ENCODE measurements around the gene GID8.
A peak's percentile ranks its signal among the peaks of the same experiment; 100 is the strongest.

GID8 gene

DNA sequence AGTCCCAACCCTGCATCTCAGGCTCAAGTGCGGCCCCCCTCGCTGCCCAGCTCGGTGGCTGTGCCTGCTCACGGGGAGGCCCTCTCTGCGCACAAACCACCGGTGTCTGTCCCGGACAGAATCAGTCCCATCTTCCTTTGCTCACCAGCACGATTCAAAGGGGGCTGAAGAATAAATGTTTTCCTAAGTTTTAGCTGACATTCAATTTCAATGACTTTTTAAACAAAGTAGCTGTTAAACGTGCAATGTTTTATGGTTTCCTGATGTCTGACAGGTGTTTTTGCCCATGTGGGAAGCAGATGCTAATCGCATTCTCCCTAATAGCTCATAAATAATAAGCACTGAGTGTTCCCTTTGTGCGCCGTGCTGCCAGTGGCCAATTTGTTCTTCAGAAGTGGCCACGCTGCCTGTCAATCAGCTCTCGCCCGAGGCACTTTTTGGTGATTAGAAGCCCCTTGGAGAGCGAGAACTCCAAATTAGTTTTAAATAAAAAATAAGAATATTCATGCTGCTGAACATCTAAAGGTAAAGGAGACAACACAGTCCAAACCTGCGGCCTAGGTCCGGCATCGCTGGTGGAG lies 42.5 kb downstream of the GID8 start:
- Histone ChIP-seq H3K9ac (ENCODE audit: low read depth, low read length) (no peak overlapping the region), H3K4me3 (ENCODE audit: low read length) (no peak overlapping the region), H3K27me3 (ENCODE audit: control insufficient read depth, insufficient read depth, low read length) (peaks cover 72% of the 10 kb centered on the region), H3K4me2 (ENCODE audit: low read length) (no peak overlapping the region), H3K4me1 (ENCODE audit: control insufficient read depth, insufficient read depth, low read length) (no peaks in the 10 kb centered on the region), H3K36me3 (ENCODE audit: insufficient read depth, low read length) (no peaks in the 10 kb centered on the region), H3K9me3 (replicated peaks; ENCODE audit: low read length) (no peaks in the 10 kb centered on the region)

DNA sequence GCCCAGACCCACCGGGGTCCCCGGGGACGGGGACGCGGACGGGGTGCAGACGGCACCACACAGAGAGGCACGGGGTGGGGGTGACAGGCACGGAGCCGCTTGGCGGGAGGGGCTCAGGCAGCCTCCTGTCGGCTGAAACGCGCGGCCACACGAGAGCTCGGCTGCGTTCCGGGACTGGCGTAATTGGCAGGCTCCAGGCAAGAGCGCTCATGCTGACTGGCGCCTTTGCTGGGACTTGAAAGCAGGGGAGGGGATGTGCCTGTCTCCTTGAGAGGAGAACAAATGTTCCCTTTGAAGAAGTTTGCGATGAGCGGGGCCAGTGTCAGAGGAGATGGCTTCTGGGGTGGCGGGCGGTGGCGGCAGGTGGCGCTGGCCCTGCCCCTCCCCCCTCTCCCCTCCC lies 43.0 kb downstream of the GID8 start:
- H3K9me3 ChIP-seq (replicated peaks; ENCODE audit: low read length): no peaks in the 10 kb centered on the region
- no peak overlapping the region for H3K4me3 ChIP-seq (ENCODE audit: low read length)
- H3K36me3 ChIP-seq (ENCODE audit: insufficient read depth, low read length): no peaks in the 10 kb centered on the region
- H3K9ac ChIP-seq (ENCODE audit: low read depth, low read length): no peak overlapping the region
- H3K4me1 ChIP-seq (ENCODE audit: control insufficient read depth, insufficient read depth, low read length): no peaks in the 10 kb centered on the region
- no peak overlapping the region for H3K4me2 ChIP-seq (ENCODE audit: low read length)
- H3K27me3 ChIP-seq (ENCODE audit: control insufficient read depth, insufficient read depth, low read length): peaks cover 75% of the 10 kb centered on the region

DNA sequence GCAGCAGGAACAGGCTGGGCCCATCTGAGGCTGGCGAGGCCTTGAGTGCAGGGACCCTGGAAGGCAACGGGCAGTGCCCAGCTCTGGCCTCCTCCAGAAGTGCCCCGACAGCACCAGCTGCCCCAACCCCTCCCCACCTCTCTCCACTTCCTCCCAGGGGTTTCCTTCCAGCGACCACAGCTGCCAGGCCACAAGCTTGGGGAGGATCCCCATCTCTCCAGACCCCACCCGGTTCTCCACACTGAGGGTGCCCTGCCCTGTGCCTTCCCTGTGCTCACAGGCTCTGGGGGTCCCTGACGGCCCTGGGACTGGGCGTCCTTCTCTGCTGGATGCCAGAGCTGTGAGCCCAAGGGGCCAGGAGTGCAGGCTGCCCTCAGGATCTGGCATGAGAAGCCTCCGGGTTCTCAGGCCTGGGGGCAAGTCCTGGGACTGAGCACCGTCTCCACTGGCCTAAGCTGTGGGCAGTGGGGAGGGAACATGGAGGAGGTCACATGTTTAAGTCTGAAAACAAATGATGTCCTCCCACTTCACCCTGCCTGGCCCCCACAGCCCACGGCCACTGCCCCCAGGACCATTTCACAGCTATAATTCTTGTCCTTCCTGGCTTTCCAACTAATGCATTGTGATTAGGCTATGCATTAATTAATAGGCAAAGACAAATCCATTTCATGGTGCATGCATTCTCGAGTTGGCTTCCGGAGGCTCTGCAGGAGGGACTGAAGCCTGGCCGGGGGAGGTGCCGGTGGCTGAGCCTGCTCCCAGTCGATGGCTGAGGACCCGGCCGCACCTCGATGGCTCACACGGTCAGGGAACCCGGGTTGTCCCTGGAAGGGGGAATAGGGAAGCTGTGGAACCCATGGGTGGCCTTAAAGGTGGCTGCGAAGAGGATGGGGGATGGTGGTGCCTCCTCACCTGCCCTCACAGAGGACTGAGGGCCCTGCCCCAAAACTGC lies 44.5 kb downstream of the GID8 start:
- Histone ChIP-seq H3K36me3 (ENCODE audit: insufficient read depth, low read length) (no peaks in the 10 kb centered on the region), H3K27me3 (ENCODE audit: control insufficient read depth, insufficient read depth, low read length) (peaks cover 82% of the 10 kb centered on the region), H3K4me1 (ENCODE audit: control insufficient read depth, insufficient read depth, low read length) (no peaks in the 10 kb centered on the region), H3K9me3 (replicated peaks; ENCODE audit: low read length) (no peaks in the 10 kb centered on the region), H3K4me3 (ENCODE audit: low read length) (no peak overlapping the region), H3K4me2 (ENCODE audit: low read length) (no peak overlapping the region), H3K9ac (ENCODE audit: low read depth, low read length) (no peak overlapping the region)

GRCh38 chr20:62983210-62983609 lies 45.3 kb downstream of the GID8 start:
- Histone ChIP-seq H3K27me3 (ENCODE audit: control insufficient read depth, insufficient read depth, low read length) (peaks cover 73% of the 10 kb centered on the region), H3K4me3 (ENCODE audit: low read length) (no peak overlapping the region), H3K9ac (ENCODE audit: low read depth, low read length) (no peak overlapping the region), H3K9me3 (replicated peaks; ENCODE audit: low read length) (no peaks in the 10 kb centered on the region), H3K4me1 (ENCODE audit: control insufficient read depth, insufficient read depth, low read length) (no peaks in the 10 kb centered on the region), H3K36me3 (ENCODE audit: insufficient read depth, low read length) (no peaks in the 10 kb centered on the region), H3K4me2 (ENCODE audit: low read length) (no peak overlapping the region)

- H3K27me3 ChIP-seq (ENCODE audit: control insufficient read depth, insufficient read depth, low read length): peaks cover 68% of the 10 kb centered on the region
- no peaks in the 10 kb centered on the region for H3K36me3 ChIP-seq (ENCODE audit: insufficient read depth, low read length)
- H3K9ac ChIP-seq (ENCODE audit: low read depth, low read length): no peak overlapping the region
- H3K9me3 ChIP-seq (replicated peaks; ENCODE audit: low read length): no peaks in the 10 kb centered on the region
- no peaks in the 10 kb centered on the region for H3K4me1 ChIP-seq (ENCODE audit: control insufficient read depth, insufficient read depth, low read length)
- no peak overlapping the region for H3K4me2 ChIP-seq (ENCODE audit: low read length)
- H3K4me3 ChIP-seq (ENCODE audit: low read length): no peak overlapping the region
These were observed 46.9 kb downstream of the GID8 start for GRCh38 chr20:62984666-62985443.

- H3K4me2 ChIP-seq (ENCODE audit: low read length): no peak overlapping the region
- no peak overlapping the region for H3K9ac ChIP-seq (ENCODE audit: low read depth, low read length)
- H3K4me3 ChIP-seq (ENCODE audit: low read length): no peak overlapping the region
- H3K4me1 ChIP-seq (ENCODE audit: control insufficient read depth, insufficient read depth, low read length): no peaks in the 10 kb centered on the region
- H3K36me3 ChIP-seq (ENCODE audit: insufficient read depth, low read length): no peaks in the 10 kb centered on the region
- H3K9me3 ChIP-seq (replicated peaks; ENCODE audit: low read length): no peaks in the 10 kb centered on the region
- H3K27me3 ChIP-seq (ENCODE audit: control insufficient read depth, insufficient read depth, low read length): peaks cover 66% of the 10 kb centered on the region
These were observed 47.5 kb downstream of the GID8 start for GRCh38 chr20:62985444-62985778.

GRCh38 chr20:62986257-62986800 lies 48.4 kb downstream of the GID8 start:
- H3K36me3 ChIP-seq (ENCODE audit: insufficient read depth, low read length): no peaks in the 10 kb centered on the region
- no peak overlapping the region for H3K4me3 ChIP-seq (ENCODE audit: low read length)
- H3K4me2 ChIP-seq (ENCODE audit: low read length): no peak overlapping the region
- H3K9ac ChIP-seq (ENCODE audit: low read depth, low read length): no peak overlapping the region
- H3K9me3 ChIP-seq (replicated peaks; ENCODE audit: low read length): no peaks in the 10 kb centered on the region
- peaks cover 68% of the 10 kb centered on the region for H3K27me3 ChIP-seq (ENCODE audit: control insufficient read depth, insufficient read depth, low read length)
- no peaks in the 10 kb centered on the region for H3K4me1 ChIP-seq (ENCODE audit: control insufficient read depth, insufficient read depth, low read length)

- peaks cover 66% of the 10 kb centered on the region for H3K27me3 ChIP-seq (ENCODE audit: control insufficient read depth, insufficient read depth, low read length)
- H3K4me2 ChIP-seq (ENCODE audit: low read length): no peak overlapping the region
- no peak overlapping the region for H3K4me3 ChIP-seq (ENCODE audit: low read length)
- H3K9ac ChIP-seq (ENCODE audit: low read depth, low read length): no peak overlapping the region
- no peaks in the 10 kb centered on the region for H3K36me3 ChIP-seq (ENCODE audit: insufficient read depth, low read length)
- H3K4me1 ChIP-seq (ENCODE audit: control insufficient read depth, insufficient read depth, low read length): no peaks in the 10 kb centered on the region
- H3K9me3 ChIP-seq (replicated peaks; ENCODE audit: low read length): no peaks in the 10 kb centered on the region
These were observed 49.2 kb downstream of the GID8 start for GRCh38 chr20:62987114-62987513.

DNA sequence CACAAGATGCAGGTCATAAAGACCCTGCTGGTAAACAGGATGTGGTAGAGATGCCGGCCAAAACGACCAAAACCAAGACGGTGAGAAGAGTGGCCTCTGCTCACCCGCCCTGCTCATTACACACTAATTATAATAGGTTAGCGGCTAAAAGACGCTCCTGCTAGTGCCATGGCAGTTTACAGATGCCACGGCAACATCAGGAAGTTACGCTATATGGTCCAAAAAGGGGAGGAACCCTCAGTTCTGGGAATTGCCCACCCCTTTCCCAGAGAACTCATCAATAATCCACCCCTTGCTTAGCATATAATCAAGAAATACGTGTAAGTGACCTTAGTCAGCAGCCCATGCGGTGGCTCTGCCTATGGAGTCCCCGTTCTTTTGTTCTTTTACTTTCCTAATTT lies 51.3 kb downstream of the GID8 start:
- H3K27me3 ChIP-seq (ENCODE audit: control insufficient read depth, insufficient read depth, low read length): peaks cover 69% of the 10 kb centered on the region
- H3K4me3 ChIP-seq (ENCODE audit: low read length): peak overlapping the region; percentile 48
- H3K4me1 ChIP-seq (ENCODE audit: control insufficient read depth, insufficient read depth, low read length): no peaks in the 10 kb centered on the region
- H3K9ac ChIP-seq (ENCODE audit: low read depth, low read length): no peak overlapping the region
- H3K4me2 ChIP-seq (ENCODE audit: low read length): peak overlapping the region; percentile 85
- no peaks in the 10 kb centered on the region for H3K36me3 ChIP-seq (ENCODE audit: insufficient read depth, low read length)
- H3K9me3 ChIP-seq (replicated peaks; ENCODE audit: low read length): no peaks in the 10 kb centered on the region

DNA sequence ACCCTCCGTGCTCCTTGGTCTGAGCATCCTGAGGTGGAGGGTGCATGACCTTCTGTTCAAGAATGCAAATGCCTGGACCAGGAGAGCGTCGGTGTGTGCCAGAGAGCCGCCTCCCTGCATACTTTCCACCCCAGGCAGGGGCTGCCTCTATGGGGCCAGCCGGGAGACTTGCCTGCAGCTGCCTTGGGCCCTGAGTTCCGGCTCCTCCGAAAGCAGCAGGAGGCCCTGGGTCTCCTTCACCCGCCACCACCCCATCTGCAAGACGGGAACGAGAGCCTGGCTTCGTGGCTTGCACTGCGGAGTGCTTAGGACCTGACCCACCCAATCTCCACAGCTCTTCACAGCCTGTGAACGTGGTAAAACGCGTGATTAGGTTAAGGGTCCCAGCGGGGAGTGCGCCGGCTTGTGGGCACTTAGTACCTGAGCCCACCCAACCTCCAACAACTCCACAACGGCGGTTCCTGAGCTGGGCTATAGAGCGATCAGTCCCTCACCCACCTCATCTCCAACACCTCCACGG lies 52.4 kb downstream of the GID8 start:
- H3K9me3 ChIP-seq (replicated peaks; ENCODE audit: low read length): no peaks in the 10 kb centered on the region
- H3K27me3 ChIP-seq (ENCODE audit: control insufficient read depth, insufficient read depth, low read length): peaks cover 71% of the 10 kb centered on the region
- H3K36me3 ChIP-seq (ENCODE audit: insufficient read depth, low read length): no peaks in the 10 kb centered on the region
- H3K4me1 ChIP-seq (ENCODE audit: control insufficient read depth, insufficient read depth, low read length): no peaks in the 10 kb centered on the region
- H3K4me3 ChIP-seq (ENCODE audit: low read length): no peak overlapping the region
- no peak overlapping the region for H3K4me2 ChIP-seq (ENCODE audit: low read length)
- no peak overlapping the region for H3K9ac ChIP-seq (ENCODE audit: low read depth, low read length)

- Histone ChIP-seq H3K36me3 (ENCODE audit: insufficient read depth, low read length) (no peaks in the 10 kb centered on the region), H3K4me2 (ENCODE audit: low read length) (no peak overlapping the region), H3K27me3 (ENCODE audit: control insufficient read depth, insufficient read depth, low read length) (peaks cover 70% of the 10 kb centered on the region), H3K9me3 (replicated peaks; ENCODE audit: low read length) (no peaks in the 10 kb centered on the region), H3K4me1 (ENCODE audit: control insufficient read depth, insufficient read depth, low read length) (no peaks in the 10 kb centered on the region), H3K9ac (ENCODE audit: low read depth, low read length) (no peak overlapping the region), H3K4me3 (ENCODE audit: low read length) (no peak overlapping the region)
These were observed 53.4 kb downstream of the GID8 start for GRCh38 chr20:62991196-62991807.

Measured in skeletal muscle satellite cell (primary cell).